HG03135 (cell line): ENCODE data around the gene RER1.

Experiments
- ATAC-seq: cut with Tn5 transposase; IDR thresholded peaks from one replicate; pipeline ENCODE4 v1.9.1; 2021; ENCODE audit warnings: mild to moderate bottlenecking, moderate library complexity; ENCODE audit not compliant: unreplicated experiment

Gene RER1

GRCh38 chr1:2353551-2354438 is 37.8 kb upstream of the RER1 start:
- no peak for ATAC-seq

GRCh38 chr1:2354511-2355372 is 36.9 kb upstream of the RER1 start:
- no peak for ATAC-seq

- no peak for ATAC-seq
Observed at GRCh38 chr1:2355373-2356261, 36.0 kb upstream of the RER1 start.

GRCh38 chr1:2356401-2356800 is 35.2 kb upstream of the RER1 start:
- ATAC-seq, result no peak

- no peak for ATAC-seq
Observed at GRCh38 chr1:2356911-2357845, 34.5 kb upstream of the RER1 start.

- no peak for ATAC-seq
Observed at GRCh38 chr1:2358072-2358471, 33.6 kb upstream of the RER1 start.

GRCh38 chr1:2358651-2359640 is 32.7 kb upstream of the RER1 start:
- no peak for ATAC-seq

- no peak for ATAC-seq
Observed at GRCh38 chr1:2360588-2361364, 30.9 kb upstream of the RER1 start.

GRCh38 chr1:2363847-2364513 is 27.7 kb upstream of the RER1 start:
- no peak for ATAC-seq

- ATAC-seq, result no peak
Observed at GRCh38 chr1:2368053-2368744, 23.4 kb upstream of the RER1 start.

GRCh38 chr1:2372551-2373490 is 18.8 kb upstream of the RER1 start:
- no peak for ATAC-seq

GRCh38 chr1:2373551-2374251 is 17.9 kb upstream of the RER1 start:
- no peak for ATAC-seq

- ATAC-seq, result no peak
Observed at GRCh38 chr1:2374252-2375155, 17.1 kb upstream of the RER1 start.
